ENCODE results near the gene ACVR1B.

ACVR1B gene

DNA sequence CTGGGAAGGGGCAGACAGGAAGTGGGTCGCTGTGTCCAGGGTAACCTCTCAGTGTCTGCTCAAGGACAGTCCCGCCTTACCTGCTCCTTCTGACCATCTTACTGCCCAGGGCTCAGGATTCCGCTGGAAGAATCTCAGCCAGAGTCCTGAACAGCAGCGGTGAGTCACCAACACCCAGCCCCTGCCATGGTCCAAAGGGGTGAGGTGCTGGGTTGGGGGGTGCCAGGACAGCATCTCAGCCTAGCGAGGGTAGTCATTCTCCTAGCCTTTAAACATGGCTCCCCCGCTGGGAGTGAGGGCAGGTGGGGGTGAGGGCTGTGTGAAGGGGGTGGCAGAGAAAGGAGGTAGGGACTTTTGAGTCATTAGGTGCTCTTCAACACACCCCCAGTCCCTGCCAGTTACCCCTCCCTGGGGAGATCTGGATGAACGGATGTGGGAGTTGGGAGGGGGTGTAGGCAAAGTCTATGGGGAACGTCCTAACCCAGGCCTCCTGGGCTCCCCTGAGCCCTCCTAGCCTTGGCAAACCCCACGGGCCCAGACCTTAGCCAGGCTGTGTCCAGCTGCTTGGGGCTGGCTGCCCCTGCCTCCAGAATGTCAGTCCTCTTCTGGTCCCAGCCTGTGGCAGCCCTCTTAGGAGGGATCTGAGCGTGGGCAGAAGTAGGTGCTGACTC, 57.7 kb downstream of the ACVR1B start:
- H3K27ac ChIP-seq = peak overlapping the region; percentile 42 to 90
- peak overlapping the region; percentile 84 for H3K4me3 ChIP-seq
- TF ChIP-seq, protein P1, sequence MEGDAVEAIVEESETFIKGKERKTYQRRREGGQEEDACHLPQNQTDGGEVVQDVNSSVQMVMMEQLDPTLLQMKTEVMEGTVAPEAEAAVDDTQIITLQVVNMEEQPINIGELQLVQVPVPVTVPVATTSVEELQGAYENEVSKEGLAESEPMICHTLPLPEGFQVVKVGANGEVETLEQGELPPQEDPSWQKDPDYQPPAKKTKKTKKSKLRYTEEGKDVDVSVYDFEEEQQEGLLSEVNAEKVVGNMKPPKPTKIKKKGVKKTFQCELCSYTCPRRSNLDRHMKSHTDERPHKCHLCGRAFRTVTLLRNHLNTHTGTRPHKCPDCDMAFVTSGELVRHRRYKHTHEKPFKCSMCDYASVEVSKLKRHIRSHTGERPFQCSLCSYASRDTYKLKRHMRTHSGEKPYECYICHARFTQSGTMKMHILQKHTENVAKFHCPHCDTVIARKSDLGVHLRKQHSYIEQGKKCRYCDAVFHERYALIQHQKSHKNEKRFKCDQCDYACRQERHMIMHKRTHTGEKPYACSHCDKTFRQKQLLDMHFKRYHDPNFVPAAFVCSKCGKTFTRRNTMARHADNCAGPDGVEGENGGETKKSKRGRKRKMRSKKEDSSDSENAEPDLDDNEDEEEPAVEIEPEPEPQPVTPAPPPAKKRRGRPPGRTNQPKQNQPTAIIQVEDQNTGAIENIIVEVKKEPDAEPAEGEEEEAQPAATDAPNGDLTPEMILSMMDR (IDR thresholded peaks at IDR 0.05) = no peak
- no peak for DNase-seq (ENCODE audit: low spot score)

DNA sequence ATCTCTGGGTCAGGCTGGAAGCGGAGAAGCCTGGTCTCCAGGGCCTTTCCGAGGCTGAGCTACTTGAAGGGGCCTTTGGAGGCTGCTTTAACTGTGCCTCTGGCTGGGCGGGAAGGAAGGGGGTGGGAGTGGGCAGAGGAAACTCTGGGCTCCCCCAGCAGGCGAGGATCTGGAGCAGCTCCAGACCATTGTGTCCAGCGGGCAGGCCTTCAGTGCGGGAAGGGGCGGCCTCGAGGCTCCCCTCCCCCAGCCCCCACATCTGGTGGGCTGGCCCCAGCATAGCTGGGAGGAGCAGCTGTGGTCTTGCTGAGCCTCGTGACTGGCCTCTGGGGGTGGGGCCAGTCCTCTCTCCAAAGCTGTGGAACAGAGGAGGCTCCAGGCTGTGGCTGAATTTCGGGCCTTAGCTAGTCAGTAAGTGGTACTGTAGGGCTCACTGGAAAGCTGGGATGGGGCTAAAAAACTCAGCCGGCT, 58.7 kb downstream of the ACVR1B start:
- no peak for DNase-seq (ENCODE audit: low spot score)
- Histone ChIP-seq H3K4me3 (peak overlapping the region; percentile 84), H3K27ac (peak overlapping the region; percentile 42 to 90)
- TF ChIP-seq, protein P1 (IDR thresholded peaks at IDR 0.05) = no peak

DNA sequence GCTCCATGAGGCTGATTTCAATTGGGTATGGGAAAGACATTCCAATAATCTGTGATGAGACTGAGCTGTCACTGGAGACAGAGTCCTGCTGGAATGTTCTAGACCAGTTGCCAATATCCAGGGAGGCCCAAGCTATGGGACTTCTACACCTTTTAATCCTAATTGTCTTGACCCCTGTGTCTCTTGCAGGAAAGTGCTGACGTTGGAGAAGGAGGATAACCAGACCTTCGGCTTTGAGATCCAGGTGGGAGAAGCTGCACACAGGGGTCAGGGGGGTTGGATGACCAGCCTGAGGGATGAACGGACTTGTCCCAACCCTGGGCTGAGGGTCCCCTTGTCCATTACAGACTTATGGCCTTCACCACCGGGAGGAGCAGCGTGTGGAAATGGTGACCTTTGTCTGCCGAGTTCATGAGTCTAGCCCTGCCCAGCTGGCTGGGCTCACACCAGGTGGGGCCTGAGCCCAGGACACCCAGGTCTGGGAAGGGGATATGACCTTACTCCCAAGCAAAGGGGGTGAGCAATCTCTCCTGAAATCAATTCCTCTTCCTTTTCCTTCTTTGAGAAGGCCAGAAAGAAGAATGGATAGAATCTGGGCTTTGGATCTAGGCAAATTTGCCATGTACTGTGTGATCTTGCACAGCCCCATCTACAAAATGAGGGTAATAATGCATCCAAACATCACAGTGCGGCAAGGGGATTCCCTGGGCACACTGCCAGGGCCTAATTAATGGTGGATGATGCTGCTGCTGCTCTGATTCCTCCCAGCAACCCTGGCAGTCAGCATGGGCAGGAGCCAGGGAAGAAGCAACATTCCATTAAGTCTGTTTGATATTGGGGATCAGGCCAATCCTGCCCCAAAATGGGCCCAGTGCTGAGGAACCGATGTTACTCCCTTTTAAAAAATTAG, 59.4 kb downstream of the ACVR1B start:
- Histone ChIP-seq H3K27ac (peak overlapping the region; percentile 42 to 90), H3K4me3 (peak overlapping the region; percentile 84)
- TF ChIP-seq, protein P1 (IDR thresholded peaks at IDR 0.05) = no peak
- no peak for DNase-seq (ENCODE audit: low spot score)

DNA sequence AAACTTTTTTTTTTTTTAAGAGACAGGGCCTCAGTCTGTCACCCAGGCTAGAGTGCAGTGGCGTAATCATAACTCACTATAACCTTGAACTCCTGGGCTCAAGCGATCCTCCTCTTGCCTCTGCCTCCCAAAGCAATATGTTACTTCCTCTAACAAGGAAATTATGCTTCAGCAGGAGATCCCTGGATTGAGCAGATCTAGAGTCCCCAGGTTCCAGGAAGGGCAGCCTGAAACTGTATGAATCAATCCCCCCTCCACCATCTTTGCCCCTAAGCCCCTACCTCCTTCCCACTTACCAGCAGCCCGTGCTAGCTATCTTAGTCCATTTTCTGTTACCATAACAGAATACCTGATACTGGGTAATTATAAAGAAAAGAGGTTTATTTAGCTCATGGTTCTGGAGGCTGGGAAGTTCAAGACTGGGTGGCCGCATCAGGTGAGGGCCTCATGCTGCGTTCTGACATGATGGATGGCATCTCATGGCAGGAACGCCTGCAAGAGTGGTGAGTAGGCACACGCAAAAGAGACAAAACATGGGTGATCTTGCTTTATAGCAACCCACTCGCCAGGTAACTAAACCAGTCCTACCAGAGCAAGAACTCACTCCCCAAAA, 60.2 kb downstream of the ACVR1B start:
- Histone ChIP-seq H3K4me3 (no peak overlapping the region), H3K27ac (no peak overlapping the region)
- TF ChIP-seq, protein P1 (IDR thresholded peaks at IDR 0.05) = no peak
- no peak for DNase-seq (ENCODE audit: low spot score)

DNA sequence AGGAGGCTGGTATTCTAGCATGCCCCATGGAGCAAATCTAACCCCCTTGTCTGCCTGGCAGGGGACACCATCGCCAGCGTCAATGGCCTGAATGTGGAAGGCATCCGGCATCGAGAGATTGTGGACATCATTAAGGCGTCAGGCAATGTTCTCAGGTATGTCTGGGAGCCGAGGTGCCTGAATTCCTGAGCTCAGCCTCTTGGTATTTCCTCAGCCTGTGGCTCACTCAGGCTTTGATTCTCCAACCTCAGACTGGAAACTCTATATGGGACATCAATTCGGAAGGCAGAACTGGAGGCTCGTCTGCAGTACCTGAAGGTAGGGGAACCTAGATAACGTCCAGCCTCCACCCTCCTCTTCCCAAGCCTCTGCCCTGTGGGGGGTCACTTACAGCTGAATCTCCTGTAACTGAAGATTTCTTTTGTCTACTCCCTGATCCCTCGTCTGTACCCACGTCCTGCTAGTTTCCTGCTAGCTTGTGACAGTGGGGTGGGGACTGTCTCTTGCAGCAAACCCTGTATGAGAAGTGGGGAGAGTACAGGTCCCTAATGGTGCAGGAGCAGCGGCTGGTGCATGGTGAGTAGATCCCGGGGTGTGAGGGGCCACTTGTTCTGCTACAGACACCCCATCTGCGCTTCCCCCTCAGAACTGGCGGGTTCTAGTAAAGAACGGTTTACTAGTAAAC, 62.3 kb downstream of the ACVR1B start:
- TF ChIP-seq, protein P1 (IDR thresholded peaks at IDR 0.05) = no peak
- Histone ChIP-seq H3K4me3 (no peak overlapping the region), H3K27ac (no peak overlapping the region)
- no peak for DNase-seq (ENCODE audit: low spot score)

DNA sequence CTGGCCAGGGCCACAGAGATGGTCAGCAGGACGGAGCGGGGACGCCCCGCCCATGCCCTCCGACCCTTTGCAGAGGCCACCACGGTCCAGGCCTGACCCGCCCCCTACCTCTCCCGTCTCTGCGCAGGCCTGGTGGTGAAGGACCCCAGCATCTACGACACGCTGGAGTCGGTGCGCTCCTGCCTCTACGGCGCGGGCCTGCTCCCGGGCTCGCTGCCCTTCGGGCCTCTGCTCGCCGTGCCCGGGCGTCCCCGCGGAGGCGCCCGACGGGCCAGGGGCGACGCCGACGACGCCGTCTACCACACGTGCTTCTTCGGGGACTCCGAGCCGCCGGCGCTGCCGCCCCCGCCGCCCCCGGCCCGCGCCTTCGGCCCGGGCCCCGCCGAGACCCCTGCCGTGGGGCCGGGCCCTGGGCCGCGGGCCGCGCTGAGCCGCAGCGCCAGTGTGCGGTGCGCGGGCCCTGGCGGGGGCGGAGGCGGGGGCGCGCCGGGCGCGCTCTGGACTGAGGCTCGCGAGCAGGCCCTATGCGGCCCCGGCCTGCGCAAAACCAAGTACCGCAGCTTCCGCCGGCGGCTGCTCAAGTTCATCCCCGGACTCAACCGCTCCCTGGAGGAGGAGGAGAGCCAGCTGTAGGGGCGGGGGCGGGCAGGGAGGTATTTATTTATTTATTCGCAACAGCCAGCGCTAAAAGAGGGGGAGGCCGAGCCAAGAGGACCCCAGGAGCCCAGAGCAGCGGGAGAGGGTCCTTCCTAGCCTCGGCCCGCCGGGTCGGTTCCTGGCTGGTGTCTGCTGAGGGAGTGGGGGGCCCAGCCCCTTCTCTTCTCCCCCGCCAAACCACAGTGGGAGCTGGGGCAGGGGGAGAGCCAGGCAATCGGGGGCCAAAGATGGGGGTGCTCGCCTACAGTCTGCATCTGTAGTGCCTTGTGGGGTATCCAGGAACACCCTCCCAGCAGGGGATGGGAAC, 63.4 kb downstream of the ACVR1B start:
- H3K27ac ChIP-seq = no peak overlapping the region
- H3K4me3 ChIP-seq = no peak overlapping the region
- DNase-seq (ENCODE audit: low spot score) = no peak

More for the DNA sequence above, 63.4 kb downstream of the ACVR1B start:
- TF ChIP-seq, protein P1 (IDR thresholded peaks at IDR 0.05) = no peak
